B cell (primary cell): ENCODE measurements around the gene ZNF33A.

Experiments used
- EZH2 ChIP-seq: IDR thresholded peaks from 2 replicates; pipeline ENCODE4 v1.6.1; 2012; ENCODE audit warnings: borderline replicate concordance, low read depth, mild to moderate bottlenecking, moderate library complexity, low read length; ENCODE audit not compliant: insufficient read depth, poor library complexity, severe bottlenecking
- TF ChIP-seq, protein P1 (sequence below): fragments of 200-600 bp; IDR thresholded peaks from one replicate; pipeline ENCODE4 v1.8.0; 2022; ENCODE audit warnings: antibody characterized with exemption, mild to moderate bottlenecking

- TF ChIP-seq, protein P1, sequence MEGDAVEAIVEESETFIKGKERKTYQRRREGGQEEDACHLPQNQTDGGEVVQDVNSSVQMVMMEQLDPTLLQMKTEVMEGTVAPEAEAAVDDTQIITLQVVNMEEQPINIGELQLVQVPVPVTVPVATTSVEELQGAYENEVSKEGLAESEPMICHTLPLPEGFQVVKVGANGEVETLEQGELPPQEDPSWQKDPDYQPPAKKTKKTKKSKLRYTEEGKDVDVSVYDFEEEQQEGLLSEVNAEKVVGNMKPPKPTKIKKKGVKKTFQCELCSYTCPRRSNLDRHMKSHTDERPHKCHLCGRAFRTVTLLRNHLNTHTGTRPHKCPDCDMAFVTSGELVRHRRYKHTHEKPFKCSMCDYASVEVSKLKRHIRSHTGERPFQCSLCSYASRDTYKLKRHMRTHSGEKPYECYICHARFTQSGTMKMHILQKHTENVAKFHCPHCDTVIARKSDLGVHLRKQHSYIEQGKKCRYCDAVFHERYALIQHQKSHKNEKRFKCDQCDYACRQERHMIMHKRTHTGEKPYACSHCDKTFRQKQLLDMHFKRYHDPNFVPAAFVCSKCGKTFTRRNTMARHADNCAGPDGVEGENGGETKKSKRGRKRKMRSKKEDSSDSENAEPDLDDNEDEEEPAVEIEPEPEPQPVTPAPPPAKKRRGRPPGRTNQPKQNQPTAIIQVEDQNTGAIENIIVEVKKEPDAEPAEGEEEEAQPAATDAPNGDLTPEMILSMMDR, result no peak
- TF ChIP-seq EZH2, result no peak
Measured at GRCh38 chr10:38025283-38025682, 14.8 kb downstream of the ZNF33A start.
